Esophagus muscularis mucosa (tissue), 4 donors: ENCODE measurements around the gene CLCN6. TPM values are rescaled to one million over a fixed set of nuclear protein-coding genes. Genes with fewer than 3 reads are reported as not detected.

ENCODE experiments used
- DNase-seq: peaks from one replicate; pipeline ENCODE4 v3.0.0-alpha.2; 2017; ENCODE audit errors: extremely low spot score
- H3K27ac ChIP-seq, 4 donors: fragments of 200-600 bp; sonication (generic); replicated peaks in 1 of 4; 1 replicate in 3 of 4; 2 replicates in 1 of 4; pipeline ENCODE4 v1.5.1; 2016 to 2019; ENCODE audit warnings: mild to moderate bottlenecking in 1 of 4
- H3K27me3 ChIP-seq, 4 donors: fragments of 200-600 bp; sonication (generic); one replicate each; pipeline versions ENCODE4 v1.5.1 to v1.6.0; 2016 to 2019
- H3K36me3 ChIP-seq, 4 donors: fragments of 200-600 bp; sonication (generic); one replicate each; pipeline ENCODE4 v1.5.1; 2016 to 2019
- H3K4me1 ChIP-seq, 4 donors: fragments of 200-600 bp; sonication (generic); one replicate each; pipeline ENCODE4 v1.5.1; 2016 to 2019
- H3K4me3 ChIP-seq, 4 donors: fragments of 200-600 bp; sonication (generic); 1 replicate in 2 of 4; 2 replicates in 2 of 4; pipeline ENCODE4 v1.5.1; 2016 to 2019; ENCODE audit warnings: mild to moderate bottlenecking in 4 of 4, moderate library complexity in 1 of 4
- H3K9me3 ChIP-seq, 4 donors: fragments of 200-600 bp; sonication (generic); 1 replicate in 3 of 4; 2 replicates in 1 of 4; pipeline ENCODE4 v1.5.1; 2016 to 2019
- CTCF ChIP-seq, 3 experiments: fragments of 200-600 bp in 2 of 3; fragments of 450-650 bp in 1 of 3; sonication (generic) in 2 of 3; IDR thresholded peaks; one replicate each; pipeline ENCODE4 v1.5.1; 2017 to 2019; ENCODE audit warnings: antibody characterized with exemption in 3 of 3, mild to moderate bottlenecking in 2 of 3, moderate library complexity in 1 of 3
- EP300 ChIP-seq: sonication (generic); formaldehyde crosslinking; IDR thresholded peaks from one replicate; pipeline ENCODE4 v1.6.1; 2017; ENCODE audit warnings: antibody characterized with exemption
- POLR2A ChIP-seq: fragments of 450-650 bp; IDR thresholded peaks from one replicate; pipeline ENCODE4 v1.6.1; 2017; ENCODE audit warnings: antibody characterized with exemption, moderate library complexity, mild to moderate bottlenecking, low read depth
- POLR2AphosphoS5 ChIP-seq, 2 donors: sonication (generic); formaldehyde crosslinking; IDR thresholded peaks; one replicate each; pipeline ENCODE4 v1.6.1; 2017; ENCODE audit warnings: antibody characterized with exemption in 2 of 2
- WGBS: methylation state at CpG from one replicate; pipeline ENCODE4 v1.1.5; 2018; 5-methylcytosine and 5-hydroxymethylcytosine counted together
- intact Hi-C: fragments of 100-400 bp; cut with DNase I; formaldehyde crosslinking; loops from one replicate; pipeline ENCODE4 v1.15.1; 2023
- total RNA-seq, 4 donors: library from RNA; depleted of rRNA; stranded (reverse); fragments of >200 nt; gene quantifications; one replicate each; pipeline versions ENCODE4 v1.1.0 to v1.2.1, GENCODE V29; 2016

Gene CLCN6
- total RNA-seq, 4 donors from 2014 or later: 12.5 to 19.7 (median 15.5) TPM

- TF ChIP-seq POLR2A (no peak), POLR2AphosphoS5 (IDR thresholded peaks at IDR 0.05) (no peak), EP300 (no peak), CTCF (IDR thresholded peaks at IDR 0.05) (no peak)
- H3K9me3 ChIP-seq: no peaks in the 10 kb centered on the region
- DNase-seq: no peak
- no peaks in the 10 kb centered on the region for H3K4me1 ChIP-seq
- H3K27me3 ChIP-seq: peaks cover 0 to 46% (median 0%) of the 10 kb centered on the region in 4 donors
- no peak overlapping the region for H3K4me3 ChIP-seq
- H3K36me3 ChIP-seq: no peaks in the 10 kb centered on the region
- no peak overlapping the region for H3K27ac ChIP-seq
- WGBS: 75% methylated on average over 11 of the region's 16 CpGs
- intact Hi-C loops: no loop called here
Measured at GRCh38 chr1:11767922-11768704, 37.9 kb upstream of the CLCN6 start.

GRCh38 chr1:11768821-11769220 is 37.2 kb upstream of the CLCN6 start:
- Histone ChIP-seq H3K9me3 (no peaks in the 10 kb centered on the region), H3K4me1 (no peaks in the 10 kb centered on the region), H3K27ac (no peak overlapping the region), H3K27me3 (peaks cover 0 to 40% (median 0%) of the 10 kb centered on the region in 4 donors), H3K36me3 (no peaks in the 10 kb centered on the region), H3K4me3 (no peak overlapping the region)
- intact Hi-C loops: no loop called here
- DNase-seq: no peak
- WGBS: 50% methylated on average over 4 of the region's 4 CpGs
- no peak for TF ChIP-seq CTCF (IDR thresholded peaks at IDR 0.05)
- no peak for TF ChIP-seq POLR2A
- TF ChIP-seq EP300: no peak
- TF ChIP-seq POLR2AphosphoS5 (IDR thresholded peaks at IDR 0.05): no peak

GRCh38 chr1:11769274-11769673 is 36.7 kb upstream of the CLCN6 start:
- 74% methylated on average over 4 of the region's 4 CpGs for WGBS
- TF ChIP-seq EP300 (no peak), CTCF (IDR thresholded peaks at IDR 0.05) (no peak), POLR2AphosphoS5 (IDR thresholded peaks at IDR 0.05) (no peak), POLR2A (no peak)
- H3K27ac ChIP-seq: no peak overlapping the region
- H3K9me3 ChIP-seq: no peaks in the 10 kb centered on the region
- no peak for DNase-seq
- no peaks in the 10 kb centered on the region for H3K4me1 ChIP-seq
- peaks cover 0 to 36% (median 0%) of the 10 kb centered on the region in 4 donors for H3K27me3 ChIP-seq
- intact Hi-C loops: no loop called here
- no peak overlapping the region for H3K4me3 ChIP-seq
- no peaks in the 10 kb centered on the region for H3K36me3 ChIP-seq

GRCh38 chr1:11770011-11770410 is 36.0 kb upstream of the CLCN6 start:
- no peak for DNase-seq
- no peak for TF ChIP-seq EP300
- TF ChIP-seq POLR2AphosphoS5 (IDR thresholded peaks at IDR 0.05): no peak
- no peak for TF ChIP-seq POLR2A
- no peak for TF ChIP-seq CTCF (IDR thresholded peaks at IDR 0.05)
- Histone ChIP-seq H3K36me3 (no peaks in the 10 kb centered on the region), H3K9me3 (no peaks in the 10 kb centered on the region), H3K4me3 (no peak overlapping the region), H3K27me3 (peaks cover 0 to 33% (median 0%) of the 10 kb centered on the region in 4 donors), H3K27ac (no peak overlapping the region), H3K4me1 (no peaks in the 10 kb centered on the region)
- intact Hi-C loops: no loop called here
